Activated B cell treated with CpG ODN at 0.5 μM for 24 hours (primary cell): Measurements from ENCODE around the gene ULBP3. TPM values are rescaled to one million over a fixed set of nuclear protein-coding genes. Genes with fewer than 3 reads are reported as not detected.
A peak's percentile ranks its signal among the peaks of the same experiment; 100 is the strongest.

ENCODE experiments used
- ATAC-seq: fragments of 200-7000 bp; cut with Tn5 transposase; one replicate; pipeline ENCODE4 v1.10.0; 2021; ENCODE audit warnings: low read depth, mild to moderate bottlenecking, moderate library complexity
- CTCF ChIA-PET: fragments of 350-600 bp; sonication (Branson Sonifier 250); formaldehyde crosslinking; loops from one replicate; lab custom pipeline; 2021; ENCODE audit warnings: antibody characterized with exemption; lab: Charles Lee
- POLR2A ChIA-PET: fragments of 350-600 bp; sonication (Branson Sonifier 250); formaldehyde crosslinking; loops from one replicate; lab custom pipeline; 2021; ENCODE audit warnings: antibody characterized with exemption; lab: Charles Lee
- DNase-seq: peaks from one replicate; pipeline ENCODE4 v3.0.0; 2022
- H3K27ac Mint-ChIP-seq: one replicate; pipeline ENCODE4 v1.8.0; 2020; ENCODE audit warnings: mixed read lengths
- H3K27me3 Mint-ChIP-seq: one replicate; pipeline ENCODE4 v1.8.0; 2021; ENCODE audit warnings: mixed read lengths
- H3K36me3 Mint-ChIP-seq: one replicate; pipeline ENCODE4 v1.8.0; 2021; ENCODE audit warnings: low read depth, mixed read lengths
- H3K4me1 Mint-ChIP-seq: one replicate; pipeline ENCODE4 v1.8.0; 2021; ENCODE audit warnings: mixed read lengths
- H3K4me3 Mint-ChIP-seq: one replicate; pipeline ENCODE4 v1.8.0; 2020; ENCODE audit warnings: mild to moderate bottlenecking, mixed read lengths
- H3K9me3 Mint-ChIP-seq: one replicate; pipeline ENCODE4 v1.8.0; 2020; ENCODE audit warnings: mixed read lengths
- CTCF ChIP-seq: fragments of 200-600 bp; IDR thresholded peaks from one replicate; pipeline ENCODE4 v1.8.0; 2022; ENCODE audit warnings: antibody characterized with exemption, mild to moderate bottlenecking
- intact Hi-C: fragments of 100-400 bp; cut with micrococcal nuclease; formaldehyde crosslinking; loops from one replicate; pipeline ENCODE4 v1.15.1; 2024
- total RNA-seq: library from RNA; stranded (reverse); gene quantifications from 2 replicates; pipeline ENCODE4 v1.2.3, GENCODE V29; 2022

The ULBP3 gene
- total RNA-seq, 1 donor from 2014 or later, result 0.80 TPM

- intact Hi-C loops, result no loop called here
- no peak for DNase-seq
- no peak overlapping the region for H3K4me3 Mint-ChIP-seq
- peaks cover 27% of the 10 kb centered on the region for H3K27me3 Mint-ChIP-seq
- peak; percentile 20 for ATAC-seq
- H3K9me3 Mint-ChIP-seq, result no peaks in the 10 kb centered on the region
- ChIA-PET CTCF (interaction anchor here (0.6 to 3.0 kb wide), 4 partner anchors 9 to 1249 kb away, joined by 3 to 10 read pairs (median 4); no protein-coding TSS in a partner anchor), POLR2A (no interaction called here)
- no peaks in the 10 kb centered on the region for H3K36me3 Mint-ChIP-seq
- H3K27ac Mint-ChIP-seq, result no peak overlapping the region
- no peak for TF ChIP-seq CTCF
- peaks cover 22% of the 10 kb centered on the region for H3K4me1 Mint-ChIP-seq
Observed at GRCh38 chr6:150072201-150072600, 3.3 kb upstream of the ULBP3 start.

GRCh38 chr6:150070236-150070818 is 1.4 kb upstream of the ULBP3 start:
- Mint-ChIP-seq H3K27ac (no peak overlapping the region), H3K27me3 (peaks cover 26% of the 10 kb centered on the region), H3K9me3 (no peaks in the 10 kb centered on the region), H3K4me3 (no peak overlapping the region), H3K36me3 (no peaks in the 10 kb centered on the region), H3K4me1 (peaks cover 22% of the 10 kb centered on the region)
- ChIA-PET POLR2A (interaction anchor here (0.6 to 0.7 kb wide), 3 partner anchors 9 to 531 kb away, joined by 3 to 4 read pairs (median 4); no protein-coding TSS in a partner anchor), CTCF (interaction anchor here (0.5 to 3.0 kb wide), 14 partner anchors 9 to 671 kb away, joined by 3 to 13 read pairs (median 4); no protein-coding TSS in a partner anchor)
- DNase-seq (no peak), ATAC-seq (no peak)
- no peak for TF ChIP-seq CTCF
- intact Hi-C loops, result no loop called here

DNA sequence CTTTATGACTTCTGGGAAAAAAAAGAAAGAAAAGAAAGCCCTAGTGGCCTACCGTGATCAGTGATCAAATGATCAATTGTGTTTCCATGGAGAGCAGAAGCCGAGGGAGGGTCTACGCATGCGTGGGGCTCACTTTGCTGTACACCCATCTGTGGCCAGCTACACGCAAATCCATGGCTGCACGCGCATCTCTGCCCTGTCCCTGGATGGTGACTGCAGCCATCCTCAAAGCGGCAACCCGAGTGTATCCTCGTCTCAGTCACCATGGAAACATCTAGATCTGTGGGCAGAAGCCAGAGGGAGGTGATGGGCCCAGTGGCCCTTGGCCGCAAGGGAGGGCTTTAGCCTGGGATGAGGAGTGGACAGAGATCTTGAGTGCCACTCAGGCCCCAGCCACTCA is 785 bp upstream of the ULBP3 start:
- ChIA-PET CTCF (no interaction called here), POLR2A (no interaction called here)
- DNase-seq (no peak), ATAC-seq (no peak)
- H3K27ac Mint-ChIP-seq, result no peak overlapping the region
- no peak for TF ChIP-seq CTCF
- intact Hi-C loops, result loop anchor here (1.0 to 5.0 kb wide), 3 partner anchors 135 to 798 kb away; partner anchors contain the start of gene MTHFD1L
- no peak overlapping the region for H3K4me3 Mint-ChIP-seq
- H3K4me1 Mint-ChIP-seq, result peaks cover 22% of the 10 kb centered on the region
- peaks cover 25% of the 10 kb centered on the region for H3K27me3 Mint-ChIP-seq
- no peaks in the 10 kb centered on the region for H3K9me3 Mint-ChIP-seq
- no peaks in the 10 kb centered on the region for H3K36me3 Mint-ChIP-seq

GRCh38 chr6:150068151-150068550 is 770 bp downstream of the ULBP3 start:
- CTCF ChIA-PET, result no interaction called here
- DNase-seq (no peak), ATAC-seq (no peak)
- Mint-ChIP-seq H3K27ac (no peak overlapping the region), H3K4me1 (peaks cover 22% of the 10 kb centered on the region), H3K27me3 (peaks cover 13% of the 10 kb centered on the region), H3K4me3 (peak overlapping the region; percentile 84), H3K9me3 (no peaks in the 10 kb centered on the region), H3K36me3 (no peaks in the 10 kb centered on the region)
- POLR2A ChIA-PET, result no interaction called here
- no peak for TF ChIP-seq CTCF
- intact Hi-C loops, result loop anchor here (1.0 to 5.0 kb wide), 3 partner anchors 234 to 799 kb away; partner anchors contain the start of gene MTHFD1L

- no peaks in the 10 kb centered on the region for H3K36me3 Mint-ChIP-seq
- H3K4me3 Mint-ChIP-seq, result no peak overlapping the region
- H3K9me3 Mint-ChIP-seq, result no peaks in the 10 kb centered on the region
- POLR2A ChIA-PET, result no interaction called here
- TF ChIP-seq CTCF, result no peak
- intact Hi-C loops, result loop anchor here (5.0 kb wide), 1 partner anchor 802 kb away; the partner anchor contains the start of gene MTHFD1L
- no peak for ATAC-seq
- H3K4me1 Mint-ChIP-seq, result peaks cover 14% of the 10 kb centered on the region
- H3K27me3 Mint-ChIP-seq, result peaks cover 10% of the 10 kb centered on the region
- CTCF ChIA-PET, result no interaction called here
- H3K27ac Mint-ChIP-seq, result no peak overlapping the region
- no peak for DNase-seq
Observed at GRCh38 chr6:150065083-150065482, 3.8 kb downstream of the ULBP3 start.
